ENCODE data around the gene CCDC93. TPM values are rescaled to one million over a fixed set of nuclear protein-coding genes. Genes with fewer than 3 reads are reported as not detected.
A peak's percentile ranks its signal among the peaks of the same experiment; 100 is the strongest.

CCDC93 gene
- total RNA-seq, 4 donors from 2014 or later, result 41.6 to 450 (median 80.7) TPM

GRCh38 chr2:118056165-118056534 lies 42.3 kb upstream of the CCDC93 start:
- H3K27me3 ChIP-seq, result no peaks in the 10 kb centered on the region
- intact Hi-C loops (cut with DNase I; ENCODE audit: low total_unique reads) (no loop called here), in situ Hi-C loops (cut with MboI; ENCODE audit: low pct_ligation_motif_present in 1 of 4, low pct_unique_long_range_greater_than_20kb in 1 of 4, low sequenced_read_pairs in 3 of 4) (no loop called here)
- H3K4me3 ChIP-seq, result no peak overlapping the region
- H3K36me3 ChIP-seq, result no peaks in the 10 kb centered on the region
- WGBS, 2 donors (ENCODE audit: low coverage in 1 of 2), result 48 to 86% methylated on average over 1 to 3 of the region's 3 CpGs
- peak; percentile 10 for DNase-seq
- H3K4me1 ChIP-seq, result no peaks in the 10 kb centered on the region
- TF ChIP-seq POLR2A (IDR thresholded peaks at IDR 0.05) (no peak), EP300 (IDR thresholded peaks at IDR 0.05; ENCODE audit: low read depth) (no peak), POLR2AphosphoS5 (IDR thresholded peaks at IDR 0.05) (no peak), CTCF (IDR thresholded peaks at IDR 0.05) (no peak)
- no peak overlapping the region for H3K27ac ChIP-seq
- H3K9me3 ChIP-seq, result no peaks in the 10 kb centered on the region

GRCh38 chr2:118055512-118056164 lies 41.8 kb upstream of the CCDC93 start:
- no peaks in the 10 kb centered on the region for H3K9me3 ChIP-seq
- no peaks in the 10 kb centered on the region for H3K36me3 ChIP-seq
- DNase-seq, result no peak
- H3K4me1 ChIP-seq, result no peaks in the 10 kb centered on the region
- WGBS, 2 donors (ENCODE audit: low coverage in 1 of 2), result 56 to 85% methylated on average over 6 to 10 of the region's 10 CpGs
- intact Hi-C loops (cut with DNase I; ENCODE audit: low total_unique reads), result no loop called here
- no peak overlapping the region for H3K4me3 ChIP-seq
- no peak overlapping the region for H3K27ac ChIP-seq
- H3K27me3 ChIP-seq, result no peaks in the 10 kb centered on the region
- TF ChIP-seq POLR2A (IDR thresholded peaks at IDR 0.05) (no peak), POLR2AphosphoS5 (IDR thresholded peaks at IDR 0.05) (no peak), CTCF (IDR thresholded peaks at IDR 0.05) (no peak), EP300 (IDR thresholded peaks at IDR 0.05; ENCODE audit: low read depth) (no peak)
- in situ Hi-C loops (cut with MboI; ENCODE audit: low pct_ligation_motif_present in 1 of 4, low pct_unique_long_range_greater_than_20kb in 1 of 4, low sequenced_read_pairs in 3 of 4), result no loop called here

GRCh38 chr2:118054213-118055008 lies 40.5 kb upstream of the CCDC93 start:
- TF ChIP-seq EP300 (IDR thresholded peaks at IDR 0.05; ENCODE audit: low read depth) (no peak), POLR2AphosphoS5 (IDR thresholded peaks at IDR 0.05) (no peak), CTCF (IDR thresholded peaks at IDR 0.05) (no peak), POLR2A (IDR thresholded peaks at IDR 0.05) (no peak)
- 55 to 79% methylated on average over 2 to 3 of the region's 3 CpGs for WGBS, 2 donors (ENCODE audit: low coverage in 1 of 2)
- intact Hi-C loops (cut with DNase I; ENCODE audit: low total_unique reads) (no loop called here), in situ Hi-C loops (cut with MboI; ENCODE audit: low pct_ligation_motif_present in 1 of 4, low pct_unique_long_range_greater_than_20kb in 1 of 4, low sequenced_read_pairs in 3 of 4) (no loop called here)
- Histone ChIP-seq H3K4me3 (no peak overlapping the region), H3K4me1 (no peaks in the 10 kb centered on the region), H3K27me3 (peaks cover 6% of the 10 kb centered on the region), H3K9me3 (no peaks in the 10 kb centered on the region), H3K36me3 (no peaks in the 10 kb centered on the region), H3K27ac (no peak overlapping the region)
- no peak for DNase-seq

- in situ Hi-C loops (cut with MboI; ENCODE audit: low pct_ligation_motif_present in 1 of 4, low pct_unique_long_range_greater_than_20kb in 1 of 4, low sequenced_read_pairs in 3 of 4), result no loop called here
- Histone ChIP-seq H3K27me3 (peaks cover 6% of the 10 kb centered on the region), H3K27ac (no peak overlapping the region), H3K36me3 (no peaks in the 10 kb centered on the region), H3K4me1 (no peaks in the 10 kb centered on the region), H3K4me3 (no peak overlapping the region), H3K9me3 (no peaks in the 10 kb centered on the region)
- no peak for DNase-seq
- 83 to 90% methylated on average over 7 of the region's 7 CpGs for WGBS, 2 donors (ENCODE audit: low coverage in 1 of 2)
- intact Hi-C loops (cut with DNase I; ENCODE audit: low total_unique reads), result no loop called here
- TF ChIP-seq POLR2A (IDR thresholded peaks at IDR 0.05) (no peak), EP300 (IDR thresholded peaks at IDR 0.05; ENCODE audit: low read depth) (no peak)
These were observed 39.8 kb upstream of the CCDC93 start for GRCh38 chr2:118053681-118054080.
